Inflammatory macrophage treated with lipopolysaccharide for 1 hour (primary cell): ENCODE results near the gene LZIC.

Experiments
- DNase-seq, 2 donors: peaks; one replicate each; pipeline ENCODE4 v3.0.0-alpha.2; 2020 to 2022

Gene LZIC

DNA sequence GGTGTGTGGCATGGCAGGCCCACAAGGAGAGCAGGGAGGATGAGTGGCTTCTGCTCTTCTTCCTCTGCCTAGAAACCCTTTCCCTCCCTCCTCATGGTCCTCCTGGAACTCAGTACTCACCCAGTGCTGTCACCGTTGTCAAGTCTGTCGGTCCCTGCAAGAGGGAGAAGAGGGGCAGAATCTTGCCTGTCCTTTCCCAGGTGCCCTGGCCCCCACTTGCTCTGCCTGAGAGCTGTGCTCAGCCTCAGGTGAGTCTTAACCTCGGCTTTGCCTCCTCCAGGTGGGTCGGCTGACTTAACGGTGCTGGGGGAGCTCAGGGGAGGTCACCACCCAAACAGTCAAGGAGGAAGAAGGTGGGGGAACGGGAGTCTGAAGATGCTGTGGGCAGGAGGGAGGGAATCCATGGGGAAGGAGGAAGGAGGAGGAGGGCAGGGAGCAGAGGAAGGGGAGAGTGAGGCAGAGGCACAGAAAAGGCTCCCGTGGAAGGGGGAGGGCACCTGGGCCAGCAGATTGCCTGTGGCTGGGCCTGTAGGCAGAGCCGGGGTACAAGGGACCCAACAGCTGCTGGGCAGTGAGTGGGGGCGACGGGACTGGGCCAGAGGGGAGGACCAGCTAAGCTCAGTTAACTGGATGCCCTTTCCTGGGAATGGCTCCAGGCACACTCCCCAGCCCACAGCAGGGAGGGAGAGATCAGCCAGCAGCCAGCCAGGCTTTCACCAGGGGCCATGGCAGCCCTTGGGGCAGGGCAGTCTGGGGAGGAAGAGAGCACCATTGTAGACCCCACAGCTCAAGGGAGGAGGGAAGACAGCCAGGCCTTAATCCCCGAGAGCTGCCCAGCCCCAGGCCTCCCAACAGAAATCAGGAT is 59.4 kb downstream of the LZIC start:
- no peak for DNase-seq

DNA sequence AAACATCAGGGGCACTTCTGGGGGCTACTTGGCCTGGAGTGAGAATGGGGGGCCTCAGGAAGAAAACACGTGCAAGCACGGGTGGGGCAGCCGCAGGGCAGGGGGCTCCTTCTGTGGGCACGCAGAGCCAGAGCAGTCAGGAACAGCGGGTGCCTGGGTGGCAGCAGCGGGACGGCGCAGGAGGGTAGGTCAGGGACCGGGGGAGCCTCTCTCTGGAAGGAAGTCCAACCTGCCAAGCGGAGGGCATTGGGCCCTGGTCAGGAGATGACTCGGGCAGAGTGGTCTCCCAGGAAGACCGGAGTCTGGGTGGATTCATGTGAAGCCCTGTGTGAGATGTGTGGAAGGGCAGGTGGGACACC is 60.3 kb downstream of the LZIC start:
- DNase-seq: no peak

DNA sequence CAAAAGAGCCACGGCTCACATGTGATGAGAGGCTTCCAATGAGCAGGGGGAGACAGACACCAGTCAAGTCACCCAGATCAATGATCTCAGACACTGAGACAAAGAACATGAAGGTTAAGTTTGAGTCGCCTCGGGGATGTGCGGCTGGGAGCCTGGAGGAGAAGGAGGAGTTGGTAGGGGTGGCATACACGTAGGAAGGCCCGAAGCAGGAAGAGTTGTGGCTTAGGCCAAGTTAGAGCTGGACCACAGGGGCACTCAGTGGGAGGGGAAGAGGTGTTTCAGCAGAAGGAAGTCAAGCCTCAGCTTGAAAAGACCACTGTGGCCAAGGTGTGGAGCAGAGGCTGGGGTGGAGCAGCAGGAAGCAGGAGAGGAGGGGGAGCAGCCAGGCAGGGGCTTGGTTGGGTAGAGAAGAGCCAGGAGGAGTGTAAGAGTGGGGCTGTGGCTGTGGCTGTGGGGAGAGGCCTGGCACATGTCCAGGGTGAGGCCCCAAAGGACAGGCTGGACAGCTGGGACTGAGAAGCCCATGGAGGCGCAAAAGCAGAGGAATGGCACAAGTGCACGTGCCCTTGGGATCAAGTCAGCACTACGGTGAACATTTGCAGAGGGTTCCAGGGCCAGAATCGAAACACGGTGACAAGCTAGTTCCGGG is 60.8 kb downstream of the LZIC start:
- no peak for DNase-seq

DNA sequence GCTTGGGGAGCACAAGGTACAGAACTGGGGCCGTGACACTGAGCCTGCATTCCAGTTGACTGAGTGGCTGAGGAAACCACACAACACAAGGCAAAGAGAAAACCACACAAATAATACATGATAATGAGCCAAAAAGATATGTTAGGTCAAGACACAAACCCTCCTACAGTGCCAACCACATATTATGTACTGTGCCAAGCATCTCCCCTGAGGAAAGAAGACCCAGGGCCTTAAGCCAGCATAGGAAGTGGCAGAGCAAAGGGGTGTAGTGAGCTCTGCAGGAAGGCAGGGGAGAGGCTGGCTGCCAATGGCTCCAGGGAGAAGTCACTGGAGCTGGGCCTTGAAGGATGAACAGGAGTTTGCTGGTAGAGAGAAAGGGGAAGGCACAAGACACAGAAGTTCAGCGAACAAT is 61.3 kb downstream of the LZIC start:
- DNase-seq: no peak
